Left kidney (tissue), 2 donors: ENCODE measurements around the gene YRDC. TPM values are rescaled to one million over a fixed set of nuclear protein-coding genes. Genes with fewer than 3 reads are reported as not detected.

Source experiments
- DNase-seq: peaks from one replicate; pipeline ENCODE4 v3.0.0-alpha.2; 2013
- polyA plus RNA-seq: library from polyadenylated mRNA; unstranded; fragments of 120-200 nt; gene quantifications from one replicate; pipeline ENCODE4 v1.2.1, GENCODE V29; 2013; ENCODE audit not compliant: insufficient read length

Gene YRDC
- polyA plus RNA-seq, 1 donor: 11.7 TPM

DNA sequence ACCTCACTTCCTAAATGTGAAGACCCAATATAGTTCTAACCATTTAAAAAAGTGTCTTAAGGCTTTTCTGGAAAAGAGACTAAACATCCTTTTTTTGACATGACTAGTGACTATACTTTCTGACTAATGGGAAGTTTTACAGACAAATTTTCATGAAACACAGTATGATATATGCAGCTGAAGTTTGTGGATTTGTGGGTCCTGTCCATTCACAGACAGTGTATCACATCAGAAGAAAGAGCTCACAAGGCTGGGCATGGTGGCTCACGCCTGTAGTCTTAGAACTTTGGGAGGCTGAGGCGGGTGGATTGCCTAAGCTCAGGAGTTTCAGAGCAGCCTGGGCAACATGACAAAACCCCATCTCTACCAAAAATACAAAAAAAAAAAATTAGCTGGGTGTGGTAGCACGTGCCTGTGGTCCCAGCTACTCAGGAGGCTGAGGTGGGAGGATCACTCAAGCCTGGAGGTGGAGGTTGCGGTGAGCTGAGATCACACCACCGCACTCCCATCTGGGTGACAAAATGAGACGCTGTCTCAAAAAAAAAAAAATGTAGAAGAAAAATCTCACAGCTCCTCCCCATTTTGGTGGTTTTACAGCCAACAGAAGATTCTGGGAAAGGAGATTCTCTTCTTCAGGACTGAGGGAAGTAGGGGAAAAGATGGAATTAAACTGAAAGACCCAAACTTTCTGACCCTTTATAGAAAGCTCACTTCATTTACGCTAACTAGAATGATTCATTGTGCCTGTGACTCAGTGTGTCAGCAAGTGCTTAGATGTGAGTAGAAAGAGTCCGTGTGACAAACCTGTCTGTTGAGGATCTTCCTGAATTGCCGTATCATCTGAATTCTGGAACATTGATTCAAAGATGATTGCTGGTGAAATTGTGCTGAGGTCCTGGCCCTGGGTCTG lies 15.2 kb upstream of the YRDC start:
- DNase-seq: no peak

DNA sequence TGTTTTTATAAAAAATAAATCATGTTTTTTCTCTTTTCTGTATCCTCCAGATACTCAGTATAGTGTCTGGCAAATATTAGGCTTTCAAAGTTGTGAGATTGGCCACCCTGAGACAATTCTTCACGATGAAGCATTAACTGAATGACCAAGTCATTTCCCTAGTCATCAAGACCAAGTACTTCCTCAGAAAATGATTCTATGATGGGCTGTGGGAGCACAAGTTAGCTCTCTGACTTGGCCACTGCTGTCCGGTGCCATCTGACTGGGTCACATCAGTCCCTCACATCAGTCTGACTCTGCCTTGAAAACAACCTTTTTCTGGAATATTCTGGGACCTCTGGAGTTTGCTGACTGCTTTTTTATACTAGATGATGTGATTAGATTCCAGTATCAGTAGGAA lies 13.5 kb upstream of the YRDC start:
- DNase-seq: no peak

DNA sequence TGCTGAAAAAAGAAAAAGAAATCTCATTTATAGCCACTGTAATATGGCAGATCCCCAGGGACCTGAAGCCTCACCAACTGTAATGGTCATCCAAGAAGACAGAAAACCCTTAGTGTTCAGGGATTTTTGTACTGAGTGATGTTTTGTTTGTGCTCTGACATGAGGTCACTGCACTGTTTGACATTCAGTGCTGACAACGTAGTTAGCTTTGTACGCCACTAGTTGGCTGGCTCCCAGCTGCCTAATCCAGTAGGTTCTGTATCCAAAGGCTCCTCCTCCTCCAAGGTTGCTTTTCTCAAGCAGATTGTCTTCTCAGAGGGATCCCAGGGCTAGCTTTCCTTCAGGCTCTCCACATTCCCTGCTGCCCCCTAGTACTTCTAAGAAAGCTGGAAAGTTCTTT lies 9.5 kb upstream of the YRDC start:
- DNase-seq: no peak

DNA sequence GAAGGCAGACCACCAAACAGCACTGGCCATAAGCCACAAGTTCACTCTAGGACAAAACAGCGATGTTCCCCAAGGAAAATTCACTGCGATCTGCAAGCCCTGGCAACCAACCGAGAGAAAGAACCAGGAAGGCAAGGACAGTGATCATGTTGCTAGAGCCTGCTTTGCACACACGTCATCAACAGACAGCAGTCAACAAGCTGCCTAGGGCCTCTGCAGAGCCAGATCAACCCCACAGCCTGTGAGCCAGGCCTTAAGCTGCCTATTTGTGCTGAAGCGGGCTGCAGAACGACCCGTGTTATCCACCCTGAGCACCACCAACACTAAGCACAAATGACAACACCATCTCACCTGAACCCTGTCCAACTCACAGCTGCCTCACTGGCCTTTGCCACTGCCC lies 6.2 kb upstream of the YRDC start:
- no peak for DNase-seq

DNA sequence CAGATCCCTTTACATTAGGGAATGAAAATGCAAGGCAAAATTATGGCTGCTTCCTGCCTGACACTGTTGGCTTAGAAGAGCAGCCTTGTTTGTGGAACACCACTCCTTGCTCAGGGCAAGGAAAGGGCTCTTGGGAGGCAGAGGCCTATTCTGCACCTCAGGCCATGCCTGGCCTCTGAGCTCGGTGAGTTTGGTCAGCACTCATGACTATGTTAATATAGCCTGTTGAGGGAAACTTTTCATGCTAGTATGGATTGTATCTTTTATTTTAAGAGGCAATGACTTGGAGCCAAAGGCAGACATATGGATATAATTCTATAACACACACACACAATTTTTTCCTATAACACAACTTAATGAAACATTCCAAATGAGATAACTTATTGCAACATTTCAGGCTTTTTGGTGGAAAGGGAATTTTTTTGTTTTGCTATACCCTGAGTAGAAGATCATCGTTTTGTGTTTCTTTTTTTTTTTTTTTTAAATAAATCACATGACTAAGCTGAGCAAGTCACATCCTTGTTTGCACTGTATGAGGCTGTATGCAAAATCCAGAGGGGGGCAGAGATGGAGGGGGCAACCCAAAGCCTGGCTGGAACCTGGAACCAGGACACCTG lies 5.6 kb upstream of the YRDC start:
- no peak for DNase-seq

DNA sequence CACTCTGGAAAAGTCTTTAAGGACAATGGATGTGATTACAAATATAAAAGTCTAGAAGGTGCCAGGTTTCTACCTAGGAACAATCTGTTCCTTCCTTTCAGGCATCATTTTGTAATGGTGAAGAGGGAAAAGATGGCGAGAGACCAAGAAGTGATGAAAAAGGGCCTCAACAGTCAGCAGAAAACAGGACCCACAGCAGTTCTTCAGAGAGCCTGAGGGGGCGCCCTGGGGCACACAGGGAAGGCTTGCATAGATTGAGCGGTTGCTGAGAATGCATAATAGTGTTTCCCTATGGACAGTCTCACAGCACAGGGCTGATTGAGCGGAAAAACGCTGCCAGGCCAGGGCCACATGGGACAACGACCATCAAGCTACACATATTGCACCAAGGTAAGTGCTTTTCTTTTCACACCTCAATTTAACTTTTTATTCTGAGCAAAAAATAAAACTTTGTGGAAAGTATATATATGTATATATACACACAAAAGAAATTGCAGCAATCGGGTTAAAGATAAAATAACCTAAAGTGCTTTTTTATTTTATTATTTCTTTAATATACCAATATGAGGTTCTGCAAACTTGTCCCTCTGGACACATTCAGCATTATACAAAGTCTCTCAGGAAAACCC lies 3.1 kb upstream of the YRDC start:
- DNase-seq: peak; percentile 68

DNA sequence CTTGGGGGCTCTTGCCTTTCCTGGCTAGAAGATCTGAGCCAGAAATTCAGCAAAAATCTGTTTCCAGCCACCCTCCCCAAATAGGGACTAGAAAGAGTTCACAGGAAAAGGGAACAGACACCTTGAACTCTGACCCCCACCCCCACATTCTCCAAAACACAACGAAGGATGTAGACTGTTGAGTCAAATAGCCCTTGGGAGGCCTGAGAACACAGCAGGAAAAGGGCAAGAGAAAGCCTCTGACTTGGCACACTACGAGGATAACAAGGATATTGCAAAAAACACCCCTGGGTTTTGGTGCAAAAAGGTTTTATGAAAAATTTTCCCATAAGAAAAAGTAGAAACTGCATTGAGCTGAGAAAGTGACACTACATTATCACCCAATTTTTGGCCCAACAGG lies 1.9 kb upstream of the YRDC start:
- DNase-seq: no peak

DNA sequence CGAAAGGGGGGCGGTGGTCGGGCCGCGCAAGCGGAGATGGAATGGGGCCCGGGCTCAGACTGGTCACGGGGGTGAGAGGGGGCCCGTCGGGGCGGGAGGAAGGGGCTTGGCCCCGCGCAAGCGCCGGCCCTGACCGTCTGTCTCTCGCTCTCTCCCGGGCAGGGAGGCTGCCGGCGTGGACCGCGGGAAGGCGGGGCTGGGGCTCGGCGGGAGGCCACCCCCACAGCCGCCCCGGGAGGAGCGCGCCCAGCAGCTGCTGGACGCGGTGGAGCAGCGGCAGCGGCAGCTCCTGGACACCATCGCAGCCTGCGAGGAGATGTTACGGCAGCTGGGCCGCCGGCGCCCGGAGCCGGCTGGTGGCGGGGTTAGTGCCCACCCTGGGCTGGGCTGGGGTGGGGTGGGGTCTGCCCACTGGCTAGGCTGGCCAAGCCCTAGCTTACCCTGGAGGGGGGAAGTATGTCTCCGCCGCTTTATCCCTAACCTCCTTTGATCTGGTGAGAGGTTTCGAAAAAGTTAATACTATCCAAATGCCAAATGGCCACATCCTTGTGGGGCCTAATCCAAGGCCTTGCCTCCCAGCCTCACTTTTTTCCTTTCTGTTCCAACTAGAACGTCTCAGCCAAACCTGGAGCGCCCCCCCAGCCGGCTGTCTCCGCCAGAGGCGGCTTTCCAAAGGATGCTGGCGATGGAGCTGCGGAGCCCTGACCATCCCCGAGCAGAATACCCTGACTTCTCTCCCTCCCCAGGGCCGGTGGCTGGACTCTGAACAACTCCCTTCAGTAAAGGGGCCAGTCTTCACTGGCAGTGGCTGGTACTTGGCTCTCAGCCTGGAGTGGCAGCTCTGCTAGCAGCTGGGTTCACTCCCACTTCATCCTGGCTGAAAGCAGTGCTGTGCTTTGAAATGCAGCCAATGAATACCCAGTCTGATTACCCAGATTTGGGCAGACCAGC lies 636 bp upstream of the YRDC start:
- peak; percentile 61 for DNase-seq

DNA sequence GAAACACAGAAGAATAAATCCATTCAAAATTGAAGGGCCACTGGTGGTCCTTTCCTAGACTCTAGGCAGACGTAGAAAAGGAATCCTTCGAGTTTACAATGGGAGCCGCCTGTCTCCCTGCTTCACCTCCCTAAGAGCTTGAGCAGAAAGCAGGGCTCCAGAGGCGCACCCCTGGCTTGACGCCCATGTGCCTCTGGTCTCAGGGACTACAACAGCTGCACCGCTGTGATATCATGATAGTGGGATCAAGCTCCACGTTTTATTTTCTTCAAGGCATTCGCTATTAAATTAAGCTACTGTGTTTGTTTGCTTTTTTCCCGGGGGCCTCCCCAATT lies 821 bp downstream of the YRDC start:
- no peak for DNase-seq

DNA sequence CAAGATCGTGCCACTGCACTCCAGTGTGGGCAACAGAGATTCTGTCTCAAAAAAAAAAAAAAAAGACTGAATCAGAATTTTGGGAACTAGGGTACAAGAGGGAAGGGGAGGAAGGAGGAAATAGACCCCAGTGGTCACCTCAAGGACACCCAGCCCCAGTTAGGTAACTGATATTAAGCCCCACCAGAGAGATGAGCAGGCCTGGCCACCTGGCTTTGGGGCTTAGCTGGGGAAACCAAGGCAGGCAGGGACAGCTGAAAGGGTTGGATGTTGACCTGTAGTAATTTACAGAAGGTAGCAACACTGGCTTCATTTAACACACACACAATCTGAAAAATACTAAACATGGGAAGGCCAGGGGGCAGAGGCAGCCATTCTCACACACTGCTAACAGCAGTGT lies 5.6 kb downstream of the YRDC start:
- DNase-seq: no peak

DNA sequence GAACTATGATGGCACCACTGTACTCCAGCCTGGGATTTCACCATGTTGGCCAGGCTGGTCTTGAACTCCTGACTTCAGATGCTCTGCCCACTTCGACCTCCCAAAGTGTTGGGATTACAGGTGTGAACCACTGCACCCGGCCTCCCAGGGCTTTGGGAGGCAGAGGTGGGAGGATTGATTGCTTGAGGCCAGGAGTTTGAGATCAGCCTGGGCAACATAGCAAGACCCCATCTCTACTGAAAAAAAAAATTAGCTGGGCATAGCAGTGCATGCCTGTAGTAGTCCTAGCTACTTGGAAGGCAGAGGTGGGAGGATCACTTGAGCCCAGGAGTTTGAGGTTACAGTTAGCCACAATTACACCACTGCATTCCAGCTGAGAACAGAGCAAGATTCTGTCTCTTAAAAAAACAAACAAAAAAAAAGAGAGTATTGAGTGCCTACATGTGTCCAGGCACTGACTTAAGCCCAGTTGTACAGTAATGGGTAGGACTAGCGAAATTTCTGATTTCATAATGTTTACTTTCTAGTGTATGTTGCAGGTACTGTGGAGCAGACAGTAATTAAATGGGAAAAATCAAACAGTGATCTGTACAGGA lies 10.2 kb downstream of the YRDC start:
- no peak for DNase-seq

DNA sequence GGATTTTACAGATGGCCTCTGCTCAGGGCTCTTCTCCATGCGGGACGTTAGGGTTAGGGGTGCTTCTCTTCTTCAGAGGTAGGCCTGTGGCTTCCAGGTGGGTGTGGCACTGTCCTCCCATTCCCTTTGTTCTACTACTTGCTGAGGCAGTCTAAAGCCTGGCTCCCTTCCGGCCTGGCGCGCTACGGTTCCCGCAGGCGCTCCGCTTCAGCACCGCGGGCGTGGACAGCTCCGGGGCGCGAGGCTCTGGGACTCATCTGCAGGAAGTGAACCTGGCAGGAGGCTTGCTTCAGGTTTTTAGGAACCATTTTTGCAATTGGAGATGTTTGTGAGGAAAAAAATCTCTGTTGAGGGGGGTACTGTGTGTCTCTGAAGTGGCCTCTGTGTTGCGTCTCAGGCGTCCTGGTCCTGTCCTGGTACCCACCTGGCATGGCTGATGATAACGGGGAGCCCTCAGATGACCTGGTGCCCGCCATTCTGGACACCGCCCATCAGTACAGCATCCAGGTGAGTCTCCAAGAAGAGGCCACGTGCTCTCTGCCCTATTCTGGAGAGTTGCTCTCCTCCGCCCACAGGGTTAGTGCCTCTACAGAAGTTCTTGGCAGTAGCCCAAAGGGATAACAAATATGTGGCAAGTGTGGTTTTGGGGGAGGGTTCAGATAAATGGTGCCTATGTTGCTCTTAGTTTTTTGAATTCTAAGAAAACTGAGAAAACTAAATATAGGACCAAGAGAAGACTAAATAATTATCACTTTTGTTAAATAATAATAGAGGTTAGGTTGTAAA lies 12.5 kb downstream of the YRDC start:
- DNase-seq: no peak

DNA sequence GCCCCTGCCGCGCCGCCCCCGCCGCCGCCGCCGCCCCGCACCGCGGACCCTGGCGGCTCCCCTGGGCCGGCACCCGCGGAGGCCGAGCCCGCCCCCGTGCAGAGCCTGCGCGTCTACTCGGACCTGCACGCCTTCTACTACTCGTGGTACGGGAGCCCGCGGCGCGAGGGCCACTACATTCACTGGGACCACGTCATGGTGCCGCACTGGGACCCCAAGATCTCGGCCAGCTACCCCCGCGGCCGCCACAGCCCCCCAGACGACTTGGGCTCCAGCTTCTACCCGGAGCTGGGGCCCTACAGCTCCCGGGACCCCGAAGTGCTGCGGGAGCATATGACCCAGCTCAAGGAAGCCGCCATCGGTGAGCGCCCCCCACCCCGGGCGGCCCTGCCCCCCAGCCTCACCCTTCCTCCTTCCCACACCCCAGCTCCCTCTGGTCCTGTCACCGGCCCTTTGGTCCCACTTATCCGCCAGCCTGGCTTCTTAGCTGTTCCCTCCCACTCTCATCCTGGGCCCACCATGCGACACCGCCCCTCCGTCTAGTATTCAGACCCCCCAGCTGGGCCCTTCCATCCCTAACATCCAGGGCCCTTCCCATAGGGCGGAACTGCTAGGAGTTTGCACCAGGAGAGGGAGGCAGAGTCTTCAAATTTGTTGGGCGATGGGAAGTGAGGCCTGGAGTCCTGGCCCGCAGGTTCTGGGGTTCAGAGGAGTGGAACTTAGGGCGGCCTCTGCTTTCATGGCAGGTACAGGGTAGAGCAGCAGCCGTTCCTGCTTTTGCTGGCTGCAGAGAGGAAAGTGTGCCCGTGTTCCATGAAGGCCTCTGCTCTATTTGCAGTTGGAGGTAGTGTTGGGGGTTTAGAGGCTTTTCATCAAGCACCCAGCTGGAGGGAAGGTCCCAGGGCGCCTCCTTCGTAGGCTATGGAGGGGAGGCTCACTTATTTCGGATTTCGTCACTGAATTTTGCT lies 13.4 kb downstream of the YRDC start:
- DNase-seq: no peak

DNA sequence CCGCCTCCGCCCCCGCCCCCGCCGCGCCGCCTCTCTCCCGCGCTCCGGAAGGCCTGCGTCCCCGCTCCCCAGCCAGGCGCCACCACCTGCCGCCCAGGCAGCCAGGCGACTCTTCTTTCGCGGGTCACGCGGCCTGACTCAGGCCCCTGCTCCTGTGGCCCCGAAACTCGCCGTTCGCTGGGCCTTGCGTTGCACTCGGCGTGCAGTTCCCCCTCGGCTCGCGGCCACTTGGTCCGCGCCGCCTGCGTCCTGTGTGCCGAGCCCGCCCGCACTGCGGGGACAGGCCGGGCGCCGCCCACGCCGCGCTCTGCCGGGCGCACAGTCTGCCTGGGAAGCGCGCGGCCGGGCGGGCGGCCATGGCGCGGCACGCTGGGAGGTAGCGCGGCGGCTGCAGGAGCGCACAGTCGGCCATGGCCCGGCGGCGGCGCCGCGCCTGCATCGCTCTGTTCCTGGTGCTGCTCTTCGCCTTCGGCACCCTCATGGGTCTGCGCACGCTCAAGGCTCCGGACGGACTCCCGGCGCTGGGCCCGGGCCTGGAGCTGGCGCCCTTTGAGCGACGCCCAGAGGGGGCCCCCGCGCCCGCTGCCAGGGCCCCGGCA lies 14.1 kb downstream of the YRDC start, which contains the start of gene MANEAL:
Gene MANEAL, plus strand, starts transcription at position 75 of the 599 bp plus-strand sequence. Its CDS starts 336 bp downstream, at position 411.
- no peak for DNase-seq

DNA sequence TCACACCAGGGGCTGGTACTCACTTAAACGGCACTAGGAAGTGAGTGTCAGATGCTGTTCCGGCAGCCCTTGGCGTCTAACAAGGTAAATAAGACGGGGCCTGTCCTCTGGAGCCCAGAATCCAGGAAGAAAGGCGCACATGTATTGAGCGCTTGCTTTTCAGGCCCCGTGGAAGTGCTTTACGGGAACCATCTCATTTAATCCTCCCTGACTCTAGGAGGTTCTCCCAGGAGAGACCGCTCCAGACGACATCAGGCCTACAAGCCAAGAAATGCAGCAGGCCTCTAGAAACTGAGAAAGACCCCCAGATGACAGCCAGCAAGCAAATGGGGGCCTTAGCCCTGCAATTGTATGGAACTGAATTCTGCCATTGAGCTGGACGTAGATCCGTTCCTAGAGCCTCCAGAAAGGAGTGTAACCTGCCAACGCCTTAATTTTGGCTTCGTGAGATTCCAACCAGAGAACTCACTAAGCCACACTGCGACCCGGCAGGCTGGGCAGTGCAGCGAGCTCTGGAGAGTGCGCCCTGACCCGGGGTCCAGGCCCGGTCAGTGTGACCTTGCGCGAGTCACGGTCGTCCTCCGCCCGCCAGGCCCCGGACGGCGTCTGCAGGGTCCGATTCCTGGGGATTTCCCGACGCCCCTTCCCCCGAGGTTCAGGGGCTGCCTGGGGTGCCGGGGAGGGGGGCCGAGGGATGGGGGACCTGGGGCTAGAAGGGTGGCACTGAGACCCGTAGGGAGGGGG lies 14.9 kb downstream of the YRDC start:
- no peak for DNase-seq

DNA sequence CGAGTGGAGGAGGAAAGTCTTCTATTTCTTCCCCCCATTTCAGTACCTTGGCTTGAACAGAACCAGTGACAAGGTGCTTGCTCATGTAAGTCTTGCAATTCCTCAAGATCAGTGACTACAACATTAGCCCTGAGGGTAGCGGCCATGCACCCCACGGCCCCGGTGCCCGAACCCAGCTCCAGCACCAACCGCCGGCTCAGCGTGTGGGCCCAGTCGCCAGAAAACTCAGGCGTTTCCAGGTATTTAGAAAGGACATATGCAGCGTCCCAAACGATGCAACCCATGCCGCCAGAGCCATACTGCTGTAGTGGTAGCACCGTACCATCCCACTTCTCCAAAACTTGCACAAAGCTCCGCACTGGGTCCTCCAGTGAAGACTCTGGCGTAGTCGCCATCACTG lies 25.5 kb downstream of the YRDC start:
- no peak for DNase-seq

DNA sequence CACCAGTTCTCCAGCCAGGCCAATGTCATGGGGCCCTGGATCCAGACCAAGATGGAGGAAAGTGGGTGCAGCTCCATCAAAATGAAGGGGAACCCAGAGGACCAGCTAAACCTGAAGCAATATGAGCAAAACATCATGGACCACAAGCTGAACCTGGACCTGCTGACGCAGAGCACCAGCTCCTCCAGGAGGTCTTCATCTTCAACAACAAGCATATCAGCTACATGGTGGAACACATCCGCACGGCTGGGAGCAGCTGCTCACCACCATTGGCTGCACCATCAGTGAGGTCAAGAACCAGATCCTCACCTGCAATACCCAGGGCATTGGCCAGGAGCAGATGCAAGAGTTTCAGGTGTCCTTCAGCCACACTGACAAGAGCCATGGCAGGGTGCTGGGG lies 29.4 kb downstream of the YRDC start:
- DNase-seq: no peak

DNA sequence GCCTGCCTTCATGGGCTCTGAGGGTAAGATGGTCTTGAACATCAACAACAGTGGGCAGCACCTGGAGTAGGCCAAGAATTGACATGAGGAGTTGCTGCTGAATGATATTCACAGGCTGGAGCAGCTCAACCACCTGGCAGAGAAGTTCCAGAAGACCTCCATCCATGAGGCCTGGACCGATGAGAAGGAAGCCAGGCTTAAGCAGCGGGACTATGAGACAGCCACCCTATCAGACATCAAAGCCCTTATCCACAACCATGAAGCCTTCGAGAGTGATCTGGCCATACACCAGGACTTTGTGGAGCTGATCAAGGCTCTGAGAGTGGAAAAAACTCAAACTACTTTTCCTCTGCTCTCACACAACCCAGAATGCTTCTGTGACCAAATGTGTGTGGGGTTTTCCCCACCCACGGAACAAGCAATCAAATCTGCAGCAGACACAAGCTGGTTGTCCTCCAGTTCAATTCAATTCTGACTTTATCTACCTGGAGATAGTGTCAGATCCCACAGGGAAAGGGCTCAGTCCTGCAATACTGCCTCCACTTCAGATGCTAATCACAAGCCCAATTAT lies 31.0 kb downstream of the YRDC start:
- no peak for DNase-seq
